GM12878 (cell line): Measurements from ENCODE around the gene BRD3. TPM values are rescaled to one million over a fixed set of nuclear protein-coding genes. Genes with fewer than 3 reads are reported as not detected.

ENCODE experiments used
- ATAC-seq: fragments of 200-7000 bp; cut with Tn5 transposase; 3 replicates; pipeline ENCODE4 v1.9.1; 2020; ENCODE audit warnings: mild to moderate bottlenecking, moderate library complexity
- BruUV-seq: library from RNA; stranded (reverse); fragments of 400-500 nt; replicated peaks from 2 replicates; lab custom pipeline; 2021; lab: Mats Ljungman, UMichigan
- CTCF ChIA-PET: fragments of 300-600 bp; sonication (Branson Sonifier 250); formaldehyde crosslinking; extraction: SDS; loops from one replicate; lab custom pipeline; 2021; ENCODE audit warnings: inconsistent platforms; lab: Yijun Ruan, JAX
- POLR2A ChIA-PET: fragments of 350-600 bp; formaldehyde crosslinking; extraction: SDS; loops from one replicate; lab custom pipeline; 2021; ENCODE audit warnings: inconsistent platforms; lab: Charles Lee
- RAD21 ChIA-PET: fragments of 300-600 bp; sonication (Branson Sonifier 250); formaldehyde crosslinking; loops from one replicate; lab custom pipeline; 2023; ENCODE audit warnings: antibody characterized with exemption; ENCODE audit not compliant: unreplicated experiment; lab: Charles Lee
- SMC1A ChIA-PET: fragments of 300-600 bp; sonication (Branson Sonifier 250); formaldehyde crosslinking; loops from one replicate; lab custom pipeline; 2023; ENCODE audit not compliant: unreplicated experiment, uncharacterized antibody; lab: Charles Lee
- DNase-seq: peaks from one replicate; pipeline ENCODE4 v3.0.0-alpha.2; 2011; ENCODE audit warnings: low read depth, low spot score
- FAIRE-seq: peaks from 3 replicates; lab custom pipeline; 2011; peaks lifted over from hg19 to GRCh38; lab: Jason Lieb, UNC
- H2AFZ ChIP-seq: 2 replicates; pipeline ENCODE4 v1.6.0; 2011; ENCODE audit warnings: low read depth, low read length, control low read depth; ENCODE audit not compliant: control insufficient read depth
- H3K27ac ChIP-seq: 2 replicates; pipeline ENCODE4 v1.5.1; 2011; ENCODE audit warnings: control low read depth; ENCODE audit not compliant: control insufficient read depth, insufficient read depth
- H3K27me3 ChIP-seq, 2 experiments: replicated peaks in 1 of 2; 2 replicates each; pipeline versions ENCODE4 v1.6.0 to v1.6.1; 2011; ENCODE audit warnings: low read length in 1 of 2; ENCODE audit not compliant: control insufficient read depth in 2 of 2, insufficient read depth in 2 of 2
- H3K36me3 ChIP-seq, 2 experiments: 2 replicates each; pipeline ENCODE4 v1.5.1; 2011; ENCODE audit warnings: low read length in 1 of 2; ENCODE audit not compliant: control insufficient read depth in 2 of 2, insufficient read depth in 2 of 2
- H3K4me1 ChIP-seq: 2 replicates; pipeline ENCODE4 v1.6.1; 2011; ENCODE audit warnings: mild to moderate bottlenecking, low read length, moderate library complexity, mixed read lengths; ENCODE audit not compliant: control insufficient read depth, insufficient read depth
- H3K4me2 ChIP-seq: 2 replicates; pipeline ENCODE4 v1.6.0; 2011; ENCODE audit warnings: control low read depth; ENCODE audit not compliant: control insufficient read depth, insufficient read depth
- H3K4me3 ChIP-seq: fragments of 200-600 bp; sonication (generic); 2 replicates; pipeline ENCODE4 v1.5.1; 2016
- H3K79me2 ChIP-seq: 2 replicates; pipeline ENCODE4 v1.6.0; 2011; ENCODE audit warnings: low read length; ENCODE audit not compliant: control insufficient read depth, insufficient read depth
- H3K9ac ChIP-seq: 2 replicates; pipeline ENCODE4 v1.8.0; 2011; ENCODE audit warnings: low read length, control low read depth, mixed read lengths; ENCODE audit not compliant: control insufficient read depth, insufficient read depth
- H3K9me3 ChIP-seq: replicated peaks from 3 replicates; pipeline ENCODE4 v1.5.1; 2011; ENCODE audit warnings: mild to moderate bottlenecking, low read length; ENCODE audit not compliant: control insufficient read depth, insufficient read depth
- H4K20me1 ChIP-seq: 2 replicates; pipeline ENCODE4 v1.6.0; 2011; ENCODE audit not compliant: control insufficient read depth, insufficient read depth
- ASH2L ChIP-seq: fragments of 300-600, 200-600 bp; sonication (generic); IDR thresholded peaks from 2 replicates; pipeline ENCODE4 v1.6.1; 2017; ENCODE audit warnings: low read depth, mild to moderate bottlenecking, borderline replicate concordance
- BCL11A ChIP-seq: IDR thresholded peaks from 2 replicates; pipeline ENCODE4 v1.6.1; 2011; ENCODE audit warnings: low read depth, low read length
- DPF2 ChIP-seq: fragments of 450-650 bp; IDR thresholded peaks from 2 replicates; pipeline ENCODE4 v1.6.1; 2017; ENCODE audit warnings: mild to moderate bottlenecking
- HDAC2 ChIP-seq: fragments of 200-600 bp; sonication (generic); IDR thresholded peaks from 2 replicates; pipeline ENCODE4 v1.6.1; 2017
- KLF5 ChIP-seq: fragments of 450-650 bp; IDR thresholded peaks from 2 replicates; pipeline ENCODE4 v1.6.1; 2014; ENCODE audit warnings: mild to moderate bottlenecking; ENCODE audit not compliant: partially characterized antibody
- SIN3A ChIP-seq: IDR thresholded peaks from 2 replicates; pipeline ENCODE4 v1.6.1; 2012; ENCODE audit warnings: low read depth, low read length, improper control_type of control experiment
- SMAD1 ChIP-seq: fragments of 450-650 bp; IDR thresholded peaks from 2 replicates; pipeline ENCODE4 v1.6.1; 2018; ENCODE audit warnings: mild to moderate bottlenecking, low read depth; ENCODE audit not compliant: partially characterized antibody
- SMARCA5 ChIP-seq: fragments of 450-650 bp; IDR thresholded peaks from 2 replicates; pipeline ENCODE4 v1.6.1; 2017; ENCODE audit warnings: mild to moderate bottlenecking
- SRF ChIP-seq, 2 experiments: IDR thresholded peaks; 2 replicates each; pipeline ENCODE4 v1.6.1; 2011; ENCODE audit warnings: low read depth in 2 of 2, low read length in 2 of 2, mild to moderate bottlenecking in 1 of 2, moderate library complexity in 1 of 2
- STAT3 ChIP-seq: IDR thresholded peaks from 2 replicates; pipeline ENCODE4 v1.6.1; 2011; ENCODE audit warnings: low read depth, low read length, improper control_type of control experiment
- SUZ12 ChIP-seq: fragments of 200-600 bp; sonication (generic); IDR thresholded peaks from one replicate; pipeline ENCODE4 v1.6.1; 2018; ENCODE audit warnings: antibody characterized with exemption, mild to moderate bottlenecking; ENCODE audit not compliant: unreplicated experiment
- TARDBP ChIP-seq: IDR thresholded peaks from 2 replicates; pipeline ENCODE4 v1.6.1; 2016; ENCODE audit warnings: borderline replicate concordance
- YY1 ChIP-seq: IDR thresholded peaks from 2 replicates; pipeline ENCODE4 v1.6.1; 2011; ENCODE audit warnings: low read depth, mild to moderate bottlenecking, low read length
- WGBS: methylation state at CpG from one replicate; pipeline ENCODE4 v1.1.6; 2016; ENCODE audit warnings: low lambda C conversion rate; ENCODE audit not compliant: insufficient replicate concordance, insufficient coverage; ENCODE audit errors: missing lambda C conversion rate; 5-methylcytosine and 5-hydroxymethylcytosine counted together
- in situ Hi-C: fragments of 300-500 bp; cut with MboI; formaldehyde crosslinking; loops from 9 replicates; pipeline ENCODE4 v1.14.3; 2018; ENCODE audit warnings: mixed read lengths
- intact Hi-C: fragments of 100-400 bp; cut with micrococcal nuclease; formaldehyde crosslinking; loops from one replicate; pipeline ENCODE4 v1.14.2; 2022; ENCODE audit not compliant: unreplicated experiment
- polyA plus RNA-seq, 11 experiments: library from polyadenylated mRNA; depleted of rRNA in 4 of 11; unstranded in 6 of 11; stranded (reverse) in 5 of 11; fragments of >200 nt; fragmentation: Nextera tagmentation in 4 of 11; fragmentation: Illumina TruSeq in 1 of 11; extraction: Ambion mirVana in 4 of 11; extraction: Trizol in 1 of 11; gene quantifications; 1 replicate in 1 of 11; 2 replicates in 10 of 11; pipeline versions ENCODE4 v1.2.1 to v1.2.3, GENCODE V29; 2011 to 2016; ENCODE audit warnings: inconsistent platforms in 2 of 11, missing spikeins in 2 of 11, low read depth in 1 of 11
- total RNA-seq, 4 experiments: library from RNA; depleted of rRNA in 3 of 4; stranded (reverse); fragments of >200 nt in 3 of 4; fragmentation: Illumina TruSeq in 1 of 4; extraction: Trizol in 1 of 4; gene quantifications; 2 replicates each; pipeline versions ENCODE4 v1.2.1 to v1.2.3, GENCODE V29; 2013 to 2021
- TF ChIP-seq, protein P1 (sequence below): fragments of 450-650 bp; IDR thresholded peaks from 2 replicates; pipeline ENCODE4 v1.6.1; 2018; ENCODE audit warnings: borderline replicate concordance, mild to moderate bottlenecking; ENCODE audit not compliant: partially characterized antibody
- TF ChIP-seq, protein P2 (sequence below): fragments of 450-650 bp; IDR thresholded peaks from 2 replicates; pipeline ENCODE4 v1.6.1; 2017; ENCODE audit warnings: borderline replicate concordance
- TF ChIP-seq, protein P3 (sequence below): IDR thresholded peaks from 2 replicates; pipeline ENCODE4 v1.6.1; 2011; ENCODE audit warnings: borderline replicate concordance, low read depth, mild to moderate bottlenecking, moderate library complexity, mixed read lengths, low read length; ENCODE audit not compliant: insufficient read depth; ENCODE audit errors: extremely low read length
- TF ChIP-seq, protein P4 (sequence below): IDR thresholded peaks from 2 replicates; pipeline ENCODE4 v1.6.1; 2011; ENCODE audit warnings: low read depth, mild to moderate bottlenecking, low read length, moderate library complexity, borderline replicate concordance; ENCODE audit errors: extremely low read depth
- TF ChIP-seq, protein P5 (sequence below): fragments of 450-650 bp; IDR thresholded peaks from 2 replicates; pipeline ENCODE4 v1.6.1; 2016; ENCODE audit warnings: mild to moderate bottlenecking

Gene BRD3
- total and polyA plus RNA-seq, 10 of the 15 experiments (the other 5 are each of a cell fraction or from before 2014, with no cell fraction given) = 0.53 to 20.8 (median 4.8) TPM

DNA sequence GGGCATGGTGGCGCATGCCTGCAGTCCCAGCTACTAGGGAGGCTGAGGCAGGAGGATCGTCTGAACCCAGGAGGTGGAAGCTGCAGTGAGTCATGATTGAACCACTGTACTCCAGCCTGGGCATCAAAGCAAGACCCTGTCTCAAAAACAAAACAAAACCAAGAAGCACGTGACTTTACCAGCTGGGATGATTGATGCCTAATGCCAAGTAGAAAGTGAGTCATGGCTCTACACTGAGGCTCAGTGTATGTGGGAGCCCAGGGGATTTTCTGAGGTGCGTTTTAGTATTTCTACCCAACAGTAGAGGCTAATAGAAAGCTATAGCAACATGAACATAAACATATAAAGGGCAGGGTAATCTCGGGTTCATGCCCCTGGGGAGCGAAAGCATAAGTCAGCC, 56.4 kb downstream of the BRD3 start:
- no peak for DNase-seq
- RAD21 ChIA-PET = no interaction called here
- no peaks in the 10 kb centered on the region for H4K20me1 ChIP-seq
- no peaks in the 10 kb centered on the region for H3K36me3 ChIP-seq
- in situ Hi-C loops = loop anchor here (25.0 kb wide), 1 partner anchor 474 kb away; the partner anchor contains the start of gene ADAMTSL2
- no TSS peak for BruUV-seq
- no peaks in the 10 kb centered on the region; a peak in 1 of 4 replicates for H3K27me3 ChIP-seq
- H3K79me2 ChIP-seq = no peaks in the 10 kb centered on the region
- WGBS = 38% methylated on average over 6 of the region's 6 CpGs
- no peak for FAIRE-seq
- no peaks in the 10 kb centered on the region for H3K4me1 ChIP-seq
- no peak overlapping the region for H3K27ac ChIP-seq
- H2AFZ ChIP-seq = no peak overlapping the region
- no peak overlapping the region for H3K4me3 ChIP-seq
- SMC1A ChIA-PET = no interaction called here
- CTCF ChIA-PET = interaction anchor here (0.6 to 0.7 kb wide), 2 partner anchors 12 to 270 kb away, joined by 3 read pairs; no protein-coding TSS in a partner anchor
- ATAC-seq = no peak
- H3K9me3 ChIP-seq = no peaks in the 10 kb centered on the region; the same call in 2 of the 3 replicates
- POLR2A ChIA-PET = no interaction called here
- intact Hi-C loops = no loop called here
- H3K9ac ChIP-seq = no peak overlapping the region
- H3K4me2 ChIP-seq = no peak overlapping the region
- TF ChIP-seq, protein P1, sequence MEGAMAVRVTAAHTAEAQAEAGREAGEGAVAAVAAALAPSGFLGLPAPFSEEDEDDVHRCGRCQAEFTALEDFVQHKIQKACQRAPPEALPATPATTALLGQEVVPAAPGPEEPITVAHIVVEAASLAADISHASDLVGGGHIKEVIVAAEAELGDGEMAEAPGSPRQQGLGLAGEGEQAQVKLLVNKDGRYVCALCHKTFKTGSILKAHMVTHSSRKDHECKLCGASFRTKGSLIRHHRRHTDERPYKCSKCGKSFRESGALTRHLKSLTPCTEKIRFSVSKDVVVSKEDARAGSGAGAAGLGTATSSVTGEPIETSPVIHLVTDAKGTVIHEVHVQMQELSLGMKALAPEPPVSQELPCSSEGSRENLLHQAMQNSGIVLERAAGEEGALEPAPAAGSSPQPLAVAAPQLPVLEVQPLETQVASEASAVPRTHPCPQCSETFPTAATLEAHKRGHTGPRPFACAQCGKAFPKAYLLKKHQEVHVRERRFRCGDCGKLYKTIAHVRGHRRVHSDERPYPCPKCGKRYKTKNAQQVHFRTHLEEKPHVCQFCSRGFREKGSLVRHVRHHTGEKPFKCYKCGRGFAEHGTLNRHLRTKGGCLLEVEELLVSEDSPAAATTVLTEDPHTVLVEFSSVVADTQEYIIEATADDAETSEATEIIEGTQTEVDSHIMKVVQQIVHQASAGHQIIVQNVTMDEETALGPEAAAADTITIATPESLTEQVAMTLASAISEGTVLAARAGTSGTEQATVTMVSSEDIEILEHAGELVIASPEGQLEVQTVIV = no peak
- no peak for TF ChIP-seq DPF2
- TF ChIP-seq SRF (IDR thresholded peaks at IDR 0.05; ENCODE audit: low read depth in 2 of 2, low read length in 2 of 2) = no peak
- TF ChIP-seq SMAD1 = no peak
- TF ChIP-seq SIN3A = no peak
- no peak for TF ChIP-seq YY1
- TF ChIP-seq KLF5 = no peak
- TF ChIP-seq, protein P2, sequence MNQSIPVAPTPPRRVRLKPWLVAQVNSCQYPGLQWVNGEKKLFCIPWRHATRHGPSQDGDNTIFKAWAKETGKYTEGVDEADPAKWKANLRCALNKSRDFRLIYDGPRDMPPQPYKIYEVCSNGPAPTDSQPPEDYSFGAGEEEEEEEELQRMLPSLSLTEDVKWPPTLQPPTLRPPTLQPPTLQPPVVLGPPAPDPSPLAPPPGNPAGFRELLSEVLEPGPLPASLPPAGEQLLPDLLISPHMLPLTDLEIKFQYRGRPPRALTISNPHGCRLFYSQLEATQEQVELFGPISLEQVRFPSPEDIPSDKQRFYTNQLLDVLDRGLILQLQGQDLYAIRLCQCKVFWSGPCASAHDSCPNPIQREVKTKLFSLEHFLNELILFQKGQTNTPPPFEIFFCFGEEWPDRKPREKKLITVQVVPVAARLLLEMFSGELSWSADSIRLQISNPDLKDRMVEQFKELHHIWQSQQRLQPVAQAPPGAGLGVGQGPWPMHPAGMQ = no peak
- no peak for TF ChIP-seq TARDBP
- TF ChIP-seq, protein P3, sequence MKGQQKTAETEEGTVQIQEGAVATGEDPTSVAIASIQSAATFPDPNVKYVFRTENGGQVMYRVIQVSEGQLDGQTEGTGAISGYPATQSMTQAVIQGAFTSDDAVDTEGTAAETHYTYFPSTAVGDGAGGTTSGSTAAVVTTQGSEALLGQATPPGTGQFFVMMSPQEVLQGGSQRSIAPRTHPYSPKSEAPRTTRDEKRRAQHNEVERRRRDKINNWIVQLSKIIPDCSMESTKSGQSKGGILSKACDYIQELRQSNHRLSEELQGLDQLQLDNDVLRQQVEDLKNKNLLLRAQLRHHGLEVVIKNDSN = no peak
- no peak for TF ChIP-seq SMARCA5
- no peak for TF ChIP-seq STAT3
- TF ChIP-seq, protein P4, sequence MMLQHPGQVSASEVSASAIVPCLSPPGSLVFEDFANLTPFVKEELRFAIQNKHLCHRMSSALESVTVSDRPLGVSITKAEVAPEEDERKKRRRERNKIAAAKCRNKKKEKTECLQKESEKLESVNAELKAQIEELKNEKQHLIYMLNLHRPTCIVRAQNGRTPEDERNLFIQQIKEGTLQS = no peak
- no peak for TF ChIP-seq HDAC2
- no peak for TF ChIP-seq ASH2L
- TF ChIP-seq BCL11A = no peak
- TF ChIP-seq, protein P5, sequence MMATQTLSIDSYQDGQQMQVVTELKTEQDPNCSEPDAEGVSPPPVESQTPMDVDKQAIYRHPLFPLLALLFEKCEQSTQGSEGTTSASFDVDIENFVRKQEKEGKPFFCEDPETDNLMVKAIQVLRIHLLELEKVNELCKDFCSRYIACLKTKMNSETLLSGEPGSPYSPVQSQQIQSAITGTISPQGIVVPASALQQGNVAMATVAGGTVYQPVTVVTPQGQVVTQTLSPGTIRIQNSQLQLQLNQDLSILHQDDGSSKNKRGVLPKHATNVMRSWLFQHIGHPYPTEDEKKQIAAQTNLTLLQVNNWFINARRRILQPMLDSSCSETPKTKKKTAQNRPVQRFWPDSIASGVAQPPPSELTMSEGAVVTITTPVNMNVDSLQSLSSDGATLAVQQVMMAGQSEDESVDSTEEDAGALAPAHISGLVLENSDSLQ = no peak
- no peak for TF ChIP-seq SUZ12
